Neural crest cell (in vitro differentiated cells): ENCODE results near the gene AP5M1. TPM values are rescaled to one million over a fixed set of nuclear protein-coding genes. Genes with fewer than 3 reads are reported as not detected.
"Not testable (repeated sequence)": the region's sequence is repeated elsewhere in the genome, so short reads cannot be mapped to it uniquely, and the experiment has no call there.

Source experiments
- DNase-seq: peaks from one replicate; pipeline ENCODE4 v3.0.0; 2021; ENCODE audit warnings: low read depth, mixed read lengths, low spot score
- H3K27ac Mint-ChIP-seq: one replicate; pipeline ENCODE4 v1.8.0; 2021; ENCODE audit warnings: mild to moderate bottlenecking, mixed read lengths; ENCODE audit not compliant: unreplicated experiment
- H3K27me3 Mint-ChIP-seq: 2 replicates; pipeline ENCODE4 v1.8.0; 2021; ENCODE audit warnings: low read depth, mild to moderate bottlenecking, mixed read lengths
- H3K36me3 Mint-ChIP-seq: 2 replicates; pipeline ENCODE4 v1.8.0; 2021; ENCODE audit warnings: low read depth, mild to moderate bottlenecking, mixed read lengths
- H3K4me1 Mint-ChIP-seq: 2 replicates; pipeline ENCODE4 v1.8.0; 2021; ENCODE audit warnings: mixed read lengths
- H3K4me3 Mint-ChIP-seq: one replicate; pipeline ENCODE4 v1.8.0; 2021; ENCODE audit warnings: mild to moderate bottlenecking, mixed read lengths
- H3K9me3 Mint-ChIP-seq: 2 replicates; pipeline ENCODE4 v1.8.0; 2021; ENCODE audit warnings: mixed read lengths
- CTCF ChIP-seq: fragments of 200-600 bp; sonication (generic); conservative IDR thresholded peaks from 2 replicates; pipeline ENCODE4 v1.5.0; 2021; ENCODE audit warnings: antibody characterized with exemption, mild to moderate bottlenecking
- total RNA-seq: library from RNA; stranded (reverse); gene quantifications from 2 replicates; pipeline ENCODE4 v1.2.1, GENCODE V29; 2021

Gene AP5M1
- total RNA-seq, 1 donor from 2014 or later, result 37.5 TPM

- no peak for TF ChIP-seq CTCF
- Mint-ChIP-seq H3K4me1 (no peaks in the 10 kb centered on the region), H3K9me3 (no peaks in the 10 kb centered on the region), H3K27me3 (no peaks in the 10 kb centered on the region), H3K27ac (no peak overlapping the region), H3K4me3 (no peak overlapping the region), H3K36me3 (peaks cover 6% of the 10 kb centered on the region)
- DNase-seq, result no peak
Observed at GRCh38 chr14:57243320-57243719, 25.5 kb upstream of the AP5M1 start.

GRCh38 chr14:57244106-57244505 lies 24.7 kb upstream of the AP5M1 start:
- no peaks in the 10 kb centered on the region for H3K27me3 Mint-ChIP-seq
- H3K36me3 Mint-ChIP-seq, result peaks cover 6% of the 10 kb centered on the region

GRCh38 chr14:57245941-57246340 lies 22.8 kb upstream of the AP5M1 start:
- H3K27me3 Mint-ChIP-seq, result no peaks in the 10 kb centered on the region
- peaks cover 6% of the 10 kb centered on the region for H3K36me3 Mint-ChIP-seq
- no peak overlapping the region for H3K27ac Mint-ChIP-seq
- DNase-seq, result no peak
- no peaks in the 10 kb centered on the region for H3K9me3 Mint-ChIP-seq
- no peak for TF ChIP-seq CTCF
- no peak overlapping the region for H3K4me3 Mint-ChIP-seq
- H3K4me1 Mint-ChIP-seq, result no peaks in the 10 kb centered on the region

More at GRCh38 chr14:57244106-57244505, 24.7 kb upstream of the AP5M1 start:
- TF ChIP-seq CTCF, result no peak
- no peaks in the 10 kb centered on the region for H3K4me1 Mint-ChIP-seq
- H3K27ac Mint-ChIP-seq, result no peak overlapping the region
- H3K9me3 Mint-ChIP-seq, result no peaks in the 10 kb centered on the region
- DNase-seq, result no peak
- H3K4me3 Mint-ChIP-seq, result no peak overlapping the region

GRCh38 chr14:57246933-57247657 lies 21.7 kb upstream of the AP5M1 start:
- DNase-seq, result no peak
- no peaks in the 10 kb centered on the region for H3K27me3 Mint-ChIP-seq
- no peaks in the 10 kb centered on the region for H3K9me3 Mint-ChIP-seq
- TF ChIP-seq CTCF, result no peak
- no peak overlapping the region for H3K4me3 Mint-ChIP-seq
- H3K27ac Mint-ChIP-seq, result no peak overlapping the region
- H3K36me3 Mint-ChIP-seq, result peaks cover 4% of the 10 kb centered on the region
- no peaks in the 10 kb centered on the region for H3K4me1 Mint-ChIP-seq

GRCh38 chr14:57254884-57255283 lies 13.9 kb upstream of the AP5M1 start:
- no peaks in the 10 kb centered on the region for H3K27me3 Mint-ChIP-seq
- no peak overlapping the region for H3K4me3 Mint-ChIP-seq
- no peak overlapping the region for H3K27ac Mint-ChIP-seq
- no peaks in the 10 kb centered on the region for H3K9me3 Mint-ChIP-seq
- H3K4me1 Mint-ChIP-seq, result peaks cover 3% of the 10 kb centered on the region
- no peak for TF ChIP-seq CTCF
- H3K36me3 Mint-ChIP-seq, result peaks cover 19% of the 10 kb centered on the region
- no peak for DNase-seq

GRCh38 chr14:57258221-57258620 lies 10.6 kb upstream of the AP5M1 start:
- H3K27me3 Mint-ChIP-seq, H3K27ac Mint-ChIP-seq, DNase-seq, H3K4me1 Mint-ChIP-seq, H3K9me3 Mint-ChIP-seq, H3K4me3 Mint-ChIP-seq: not testable (repeated sequence)
- H3K36me3 Mint-ChIP-seq, result peaks cover 21% of the 10 kb centered on the region
